ENCODE data around the gene NECTIN2. TPM values are rescaled to one million over a fixed set of nuclear protein-coding genes. Genes with fewer than 3 reads are reported as not detected.

The NECTIN2 gene
- total RNA-seq, 1 experiment from 2014 or later = 176 TPM

- Histone ChIP-seq H4K5ac (ENCODE audit: insufficient read length, low read depth, low read length) (no peak overlapping the region), H3K9me3 (ENCODE audit: control insufficient read depth, low read depth, low read length) (no peaks in the 10 kb centered on the region), H4K20me1 (ENCODE audit: control insufficient read depth, insufficient read depth, insufficient read length) (peaks cover 3% of the 10 kb centered on the region), H2BK20ac (ENCODE audit: low read depth, low read length, poor library complexity, severe bottlenecking) (no peak overlapping the region), H3K27me3 (ENCODE audit: insufficient read depth, low read length) (no peaks in the 10 kb centered on the region), H2BK15ac (ENCODE audit: low read depth, low read length) (no peak overlapping the region), H3K14ac (ENCODE audit: insufficient read depth, low read length) (no peak overlapping the region), H3K9ac (ENCODE audit: extremely low read depth, insufficient read length, low read length) (peak overlapping the region; percentile 18), H4K91ac (ENCODE audit: insufficient read length, low read depth, low read length) (no peak overlapping the region), H2BK12ac (ENCODE audit: insufficient read length, low read depth, low read length) (no peak overlapping the region), H3K18ac (ENCODE audit: insufficient read length, low read depth, low read length) (no peak overlapping the region), H3K23ac (ENCODE audit: insufficient read length, low read depth, low read length) (no peak overlapping the region), H2AK5ac (ENCODE audit: insufficient read length, low read length) (no peak overlapping the region), H3K4ac (ENCODE audit: low read depth, low read length) (no peak overlapping the region), H3T11ph (ENCODE audit: low read length) (no peak overlapping the region), H2AFZ (ENCODE audit: low read length) (no peak overlapping the region), H3K4me1 (ENCODE audit: insufficient read depth, low read length) (peaks cover 6% of the 10 kb centered on the region; the same call in 1 of the 2 replicates), H3K56ac (ENCODE audit: insufficient read length, low read depth, low read length) (no peak overlapping the region), H4K8ac (replicated peaks; ENCODE audit: insufficient read length, low read depth, low read length) (no peak overlapping the region), H3K27ac (ENCODE audit: insufficient read length, low read depth, low read length) (peak overlapping the region; percentile 49), H2BK120ac (ENCODE audit: low read depth, low read length, poor library complexity, severe bottlenecking) (no peak overlapping the region), H2BK5ac (ENCODE audit: insufficient read length, low read length) (no peak overlapping the region), H3K23me2 (ENCODE audit: insufficient read length, low read depth, low read length, poor library complexity, severe bottlenecking) (peaks cover 6% of the 10 kb centered on the region), H3K79me2 (ENCODE audit: insufficient read depth, low read length) (peaks cover 12% of the 10 kb centered on the region), H3K79me1 (ENCODE audit: insufficient read depth, low read depth, low read length, poor library complexity, severe bottlenecking) (peaks cover 15% of the 10 kb centered on the region), H3K4me2 (ENCODE audit: insufficient read depth, insufficient read length, low read length) (peak overlapping the region; percentile 60)
- peaks cover 3 to 23% of the 10 kb centered on the region in 2 experiments for H3K4me1 Mint-ChIP-seq
- TF ChIP-seq CTCF (conservative IDR thresholded peaks at IDR 0.05) = no peak
- WGBS (ENCODE audit: extremely low coverage, insufficient read length, low lambda C conversion rate) = no CpG with 5 or more reads among the region's 17 CpGs
- H3K4me3 Mint-ChIP-seq = peak overlapping the region; percentile 81 to 86
- no peaks in the 10 kb centered on the region for H3K9me3 Mint-ChIP-seq
- no peak for DNase-seq
- H3K27me3 Mint-ChIP-seq (ENCODE audit: low read depth) = no peaks in the 10 kb centered on the region; the same call in 1 of the 2 replicates
- H3K36me3 Mint-ChIP-seq (ENCODE audit: insufficient read depth in 1 of 3, low read depth in 3 of 3) = peaks cover 45 to 71% (median 68%) of the 10 kb centered on the region in 3 experiments; a peak in 6 of 7 replicates
- H3K27ac Mint-ChIP-seq = peak overlapping the region; percentile 89 to 100 (median 97)
Measured at GRCh38 chr19:44889830-44890365, 43.8 kb downstream of the NECTIN2 start.

Data from H9 (cell line).